Measurements from ENCODE around the gene SLC35F6.

SLC35F6 gene, protein sequence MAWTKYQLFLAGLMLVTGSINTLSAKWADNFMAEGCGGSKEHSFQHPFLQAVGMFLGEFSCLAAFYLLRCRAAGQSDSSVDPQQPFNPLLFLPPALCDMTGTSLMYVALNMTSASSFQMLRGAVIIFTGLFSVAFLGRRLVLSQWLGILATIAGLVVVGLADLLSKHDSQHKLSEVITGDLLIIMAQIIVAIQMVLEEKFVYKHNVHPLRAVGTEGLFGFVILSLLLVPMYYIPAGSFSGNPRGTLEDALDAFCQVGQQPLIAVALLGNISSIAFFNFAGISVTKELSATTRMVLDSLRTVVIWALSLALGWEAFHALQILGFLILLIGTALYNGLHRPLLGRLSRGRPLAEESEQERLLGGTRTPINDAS

GRCh38 chr2:26764078-26764887, at the start of gene SLC35F6:
TSS of gene SLC35F6 (plus strand) at chr2:26764284. CDS start at chr2:26764350, 66 bp downstream.
- peak; percentile 70 to 85 for DNase-seq (ENCODE audit: low spot score in 2 of 2)
- peaks cover 4% of the 10 kb centered on the region; the same call in 1 of the 2 replicates for H3K36me3 ChIP-seq (replicated peaks)
- no peaks in the 10 kb centered on the region for H3K27me3 ChIP-seq (ENCODE audit: low read depth)
- H3K9me3 ChIP-seq = no peaks in the 10 kb centered on the region
- H3K4me1 ChIP-seq = peaks cover 25% of the 10 kb centered on the region
- in situ Hi-C loops (cut with MboI; ENCODE audit: low sequenced_read_pairs) = no loop called here
- H3K4me3 ChIP-seq = peak within 1 kb of the TSS; percentile 83

DNA sequence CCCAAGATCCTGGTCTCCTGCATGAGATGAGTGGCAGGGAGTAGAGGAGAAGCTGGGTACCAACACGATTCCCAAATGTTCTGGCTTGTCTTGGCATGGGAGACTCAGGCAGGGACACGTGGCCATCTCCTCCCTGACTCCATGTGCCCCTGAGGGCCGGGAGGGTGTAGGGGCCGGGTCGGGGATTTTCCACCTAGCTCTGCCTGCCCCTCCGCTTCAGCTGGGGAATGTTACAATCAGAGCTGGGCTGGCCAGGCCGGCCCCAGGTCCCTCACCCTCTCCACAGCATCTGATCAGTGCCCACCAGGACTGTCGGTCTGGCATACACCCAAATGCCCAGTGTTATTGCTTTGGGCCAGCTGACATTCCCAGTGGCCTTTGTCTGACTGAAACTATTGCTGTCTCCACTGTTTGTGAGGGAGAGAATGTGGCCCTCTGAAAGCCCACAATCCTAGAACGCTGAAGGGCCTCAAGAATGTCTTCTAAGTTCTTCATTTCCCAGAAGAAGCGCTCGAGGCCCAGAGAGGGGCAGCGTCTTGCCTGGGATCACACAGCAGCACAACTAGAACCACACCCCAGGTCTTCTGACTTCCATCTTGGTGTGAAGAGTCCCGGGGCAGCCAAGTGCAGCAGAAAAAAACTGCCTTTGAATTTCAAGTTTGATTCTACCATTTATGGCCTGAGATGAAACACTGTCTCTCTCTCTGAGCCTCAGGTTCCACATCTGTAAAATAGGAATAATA, 48.4 kb upstream of the SLC35F6 start:
- in situ Hi-C loops (cut with MboI; ENCODE audit: low sequenced_read_pairs) = no loop called here
- DNase-seq (ENCODE audit: low spot score in 2 of 2) = no peak
- Histone ChIP-seq H3K4me1 (no peaks in the 10 kb centered on the region), H3K9me3 (no peaks in the 10 kb centered on the region), H3K36me3 (replicated peaks) (no peaks in the 10 kb centered on the region), H3K27me3 (ENCODE audit: low read depth) (no peaks in the 10 kb centered on the region), H3K4me3 (no peak overlapping the region)

DNA sequence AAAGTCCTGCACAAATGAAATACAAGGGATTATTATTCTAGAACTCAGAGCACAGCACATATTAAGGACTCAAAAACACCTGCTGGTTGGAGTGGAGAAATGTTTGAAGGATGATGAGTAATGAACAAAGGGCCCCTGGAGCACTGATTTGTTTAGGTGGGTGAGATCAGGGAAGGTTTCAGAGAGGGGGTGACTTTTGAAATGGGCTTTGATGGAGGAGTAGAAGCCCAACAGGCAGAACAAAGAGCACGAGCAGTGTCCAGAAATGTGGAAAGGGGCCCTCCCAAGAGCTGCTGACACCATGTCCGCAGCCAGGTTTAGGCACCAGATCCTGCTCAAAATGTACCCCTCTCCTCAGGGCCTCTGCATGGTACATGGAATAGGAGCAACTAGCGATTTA, 47.7 kb upstream of the SLC35F6 start:
- Histone ChIP-seq H3K36me3 (replicated peaks) (no peaks in the 10 kb centered on the region), H3K27me3 (ENCODE audit: low read depth) (no peaks in the 10 kb centered on the region), H3K4me1 (no peaks in the 10 kb centered on the region), H3K9me3 (no peaks in the 10 kb centered on the region), H3K4me3 (no peak overlapping the region)
- in situ Hi-C loops (cut with MboI; ENCODE audit: low sequenced_read_pairs) = no loop called here
- DNase-seq (ENCODE audit: low spot score in 2 of 2) = no peak

DNA sequence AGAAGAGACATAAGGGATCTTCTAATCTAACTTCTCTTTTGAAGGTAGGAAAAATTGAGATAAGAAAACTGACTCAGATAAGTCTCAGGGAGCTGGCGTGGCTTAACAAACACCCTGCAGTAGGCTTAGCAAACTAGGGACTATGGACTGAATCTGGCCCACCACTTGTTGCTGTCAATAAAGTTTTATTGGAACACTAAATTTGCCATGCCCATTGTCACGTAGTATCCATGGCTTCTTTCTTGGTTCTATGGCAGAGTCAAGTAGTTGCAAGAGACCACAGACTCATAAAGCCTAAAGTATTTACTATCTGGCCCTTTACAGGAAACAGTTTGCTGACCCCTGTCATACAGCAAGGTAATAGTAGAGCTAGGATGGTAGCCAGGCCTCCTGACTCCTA, 47.3 kb upstream of the SLC35F6 start:
- Histone ChIP-seq H3K27me3 (ENCODE audit: low read depth) (no peaks in the 10 kb centered on the region), H3K36me3 (replicated peaks) (no peaks in the 10 kb centered on the region), H3K4me3 (no peak overlapping the region), H3K9me3 (no peaks in the 10 kb centered on the region), H3K4me1 (no peaks in the 10 kb centered on the region)
- in situ Hi-C loops (cut with MboI; ENCODE audit: low sequenced_read_pairs) = no loop called here
- DNase-seq (ENCODE audit: low spot score in 2 of 2) = no peak

GRCh38 chr2:26717362-26717761, 46.7 kb upstream of the SLC35F6 start:
- Histone ChIP-seq H3K36me3 (replicated peaks) (no peaks in the 10 kb centered on the region), H3K4me1 (no peaks in the 10 kb centered on the region), H3K4me3 (no peak overlapping the region), H3K9me3 (no peaks in the 10 kb centered on the region), H3K27me3 (ENCODE audit: low read depth) (no peaks in the 10 kb centered on the region)
- in situ Hi-C loops (cut with MboI; ENCODE audit: low sequenced_read_pairs) = no loop called here
- no peak for DNase-seq (ENCODE audit: low spot score in 2 of 2)

DNA sequence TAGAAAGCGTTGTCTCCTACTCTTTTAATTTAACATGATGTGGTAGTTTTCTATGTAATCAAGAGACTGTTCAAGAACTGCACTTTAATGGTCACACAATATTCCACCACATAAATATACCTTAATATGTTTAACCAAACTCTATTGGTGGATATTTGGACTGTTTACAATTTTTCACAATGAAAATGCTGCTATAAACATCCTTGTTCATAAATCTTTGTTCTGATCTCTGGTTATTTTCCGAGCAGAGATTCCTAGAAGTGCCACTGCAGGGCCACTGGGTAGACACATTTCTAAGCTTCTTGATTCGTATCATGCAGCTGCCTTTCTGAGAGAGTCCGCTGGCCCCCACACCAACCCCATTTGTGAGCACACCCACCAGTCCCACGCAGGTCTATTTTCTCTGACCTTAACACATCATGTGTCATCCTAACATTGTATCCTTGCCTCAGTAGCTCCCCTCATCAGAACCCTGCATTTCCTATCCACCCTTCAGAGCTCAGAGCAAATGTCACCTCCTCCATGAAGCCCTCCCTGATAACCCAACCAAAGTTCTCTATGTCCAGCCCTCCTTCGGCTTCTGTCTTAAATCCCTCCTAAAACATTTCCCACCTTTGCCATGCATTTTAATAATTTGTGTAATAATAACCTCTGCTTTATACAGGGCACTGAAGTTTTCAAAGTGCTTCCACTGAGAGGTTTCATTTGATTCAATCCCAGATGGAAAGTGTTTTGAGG, 45.0 kb upstream of the SLC35F6 start:
- in situ Hi-C loops (cut with MboI; ENCODE audit: low sequenced_read_pairs) = no loop called here
- no peaks in the 10 kb centered on the region for H3K4me1 ChIP-seq
- no peak overlapping the region for H3K4me3 ChIP-seq
- H3K9me3 ChIP-seq = no peaks in the 10 kb centered on the region
- no peaks in the 10 kb centered on the region for H3K36me3 ChIP-seq (replicated peaks)
- no peaks in the 10 kb centered on the region for H3K27me3 ChIP-seq (ENCODE audit: low read depth)
- no peak for DNase-seq (ENCODE audit: low spot score in 2 of 2)

DNA sequence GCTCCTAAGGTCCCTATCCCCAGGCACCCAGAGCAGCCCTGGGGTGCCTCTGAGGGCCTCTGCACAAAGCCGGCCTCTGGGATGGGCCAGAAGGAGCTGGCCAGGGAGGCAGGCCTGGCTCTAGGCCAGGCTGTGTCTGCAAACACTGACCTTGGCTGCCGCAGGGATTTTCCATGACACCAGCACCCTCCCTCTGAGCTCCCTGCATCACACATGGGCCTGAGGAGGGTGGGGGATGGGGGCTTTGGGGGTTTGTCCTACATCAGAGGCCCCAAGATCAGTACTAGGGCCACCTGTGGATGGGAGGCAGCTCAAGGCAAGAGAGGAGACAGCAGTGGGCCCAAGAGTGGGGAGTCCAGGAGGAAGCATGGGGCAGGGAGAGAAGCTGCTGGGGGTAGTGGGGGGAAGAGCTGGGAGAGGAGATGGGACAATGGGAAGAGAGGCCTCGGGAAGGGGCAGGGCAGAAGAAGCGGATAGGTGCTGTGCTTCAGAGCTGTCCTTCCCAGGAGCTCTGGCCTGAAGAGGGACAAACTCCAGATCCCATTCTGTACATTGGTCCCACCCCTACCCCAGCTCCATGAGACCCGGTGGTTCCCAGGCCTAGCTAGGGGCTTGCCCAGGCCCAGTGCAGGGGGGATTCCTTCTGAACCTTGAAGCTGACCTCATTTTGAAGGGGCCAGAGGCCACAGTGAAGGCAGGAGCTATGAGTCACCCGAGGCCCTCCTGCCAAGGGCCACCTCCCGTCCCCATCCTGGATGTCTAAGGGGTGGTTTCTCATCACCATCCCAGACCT, 43.6 kb upstream of the SLC35F6 start:
- H3K36me3 ChIP-seq (replicated peaks) = no peaks in the 10 kb centered on the region
- no peaks in the 10 kb centered on the region for H3K4me1 ChIP-seq
- no peak overlapping the region for H3K4me3 ChIP-seq
- H3K9me3 ChIP-seq = no peaks in the 10 kb centered on the region
- peak in 1 of 2 experiments; percentile 29 for DNase-seq (ENCODE audit: low spot score in 2 of 2)
- no peaks in the 10 kb centered on the region for H3K27me3 ChIP-seq (ENCODE audit: low read depth)
- in situ Hi-C loops (cut with MboI; ENCODE audit: low sequenced_read_pairs) = no loop called here

GRCh38 chr2:26721115-26722032, 42.7 kb upstream of the SLC35F6 start:
- no peaks in the 10 kb centered on the region for H3K36me3 ChIP-seq (replicated peaks)
- no peak for DNase-seq (ENCODE audit: low spot score in 2 of 2)
- in situ Hi-C loops (cut with MboI; ENCODE audit: low sequenced_read_pairs) = no loop called here
- H3K27me3 ChIP-seq (ENCODE audit: low read depth) = no peaks in the 10 kb centered on the region
- no peaks in the 10 kb centered on the region for H3K4me1 ChIP-seq
- no peak overlapping the region for H3K4me3 ChIP-seq
- no peaks in the 10 kb centered on the region for H3K9me3 ChIP-seq

DNA sequence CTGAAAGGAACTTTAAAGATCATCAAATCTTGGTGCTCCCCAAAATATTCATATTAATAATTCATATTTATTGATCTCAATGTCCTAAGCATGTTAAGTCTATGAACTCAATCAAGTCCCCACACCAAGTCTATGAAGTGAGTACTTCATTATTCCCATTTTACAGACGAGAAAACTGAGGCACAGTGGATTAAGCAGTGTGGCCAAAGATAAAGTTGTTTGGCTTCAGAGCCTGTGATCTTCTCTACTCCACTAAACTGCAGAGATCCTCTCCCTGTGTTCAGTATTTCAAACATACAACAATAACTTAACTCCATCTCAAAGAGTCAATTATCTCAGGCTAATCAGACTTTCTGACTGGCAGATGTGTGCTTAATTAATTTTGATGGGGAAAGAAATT, 41.8 kb upstream of the SLC35F6 start:
- Histone ChIP-seq H3K9me3 (no peaks in the 10 kb centered on the region), H3K36me3 (replicated peaks) (no peaks in the 10 kb centered on the region), H3K4me1 (no peaks in the 10 kb centered on the region), H3K4me3 (no peak overlapping the region), H3K27me3 (ENCODE audit: low read depth) (no peaks in the 10 kb centered on the region)
- no peak for DNase-seq (ENCODE audit: low spot score in 2 of 2)
- in situ Hi-C loops (cut with MboI; ENCODE audit: low sequenced_read_pairs) = no loop called here

DNA sequence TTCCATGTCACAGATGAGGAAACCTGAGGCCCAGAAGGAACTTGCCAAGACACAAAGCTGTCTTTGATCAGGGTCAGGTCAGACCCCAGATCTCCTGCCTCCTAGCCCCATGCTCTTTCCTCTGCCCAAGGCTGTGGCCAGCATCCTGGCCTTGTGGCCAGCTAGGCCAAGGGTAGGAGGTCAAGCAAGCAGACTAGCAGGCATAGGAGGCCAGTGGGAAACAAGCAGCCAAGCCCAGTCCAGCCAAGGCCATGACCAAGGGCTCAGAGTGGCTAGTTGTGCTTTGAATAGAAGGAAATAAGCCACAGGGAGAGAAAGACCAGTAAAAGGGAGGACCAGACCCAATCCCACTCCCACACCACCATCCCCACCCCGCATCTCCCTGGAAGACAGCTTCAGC, 41.2 kb upstream of the SLC35F6 start:
- H3K4me1 ChIP-seq = no peaks in the 10 kb centered on the region
- no peaks in the 10 kb centered on the region for H3K27me3 ChIP-seq (ENCODE audit: low read depth)
- in situ Hi-C loops (cut with MboI; ENCODE audit: low sequenced_read_pairs) = no loop called here

DNA sequence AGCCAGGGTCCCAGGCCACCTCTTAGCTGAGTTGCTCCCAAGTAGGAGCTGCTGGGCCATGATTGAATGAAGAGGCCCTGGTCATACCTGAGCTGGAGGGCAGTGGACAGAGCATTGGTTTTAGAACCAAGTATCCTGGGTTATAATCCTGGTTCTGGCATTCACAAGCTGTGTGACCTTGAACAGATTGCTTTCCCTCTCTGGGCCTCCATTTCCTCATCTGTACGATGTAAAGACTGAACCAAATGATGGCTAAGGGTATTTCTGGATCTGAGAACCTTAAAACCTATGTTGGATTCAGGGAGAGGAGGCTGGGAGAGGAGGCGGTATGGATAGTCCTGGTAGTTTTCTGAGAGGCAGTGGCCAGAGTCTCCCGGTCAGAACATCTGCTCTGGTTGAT, 40.6 kb upstream of the SLC35F6 start:
- Histone ChIP-seq H3K4me3 (no peak overlapping the region), H3K4me1 (no peaks in the 10 kb centered on the region), H3K27me3 (ENCODE audit: low read depth) (no peaks in the 10 kb centered on the region), H3K36me3 (replicated peaks) (no peaks in the 10 kb centered on the region), H3K9me3 (no peaks in the 10 kb centered on the region)
- in situ Hi-C loops (cut with MboI; ENCODE audit: low sequenced_read_pairs) = no loop called here
- DNase-seq (ENCODE audit: low spot score in 2 of 2) = no peak

More for the DNA sequence above, 41.2 kb upstream of the SLC35F6 start:
- Histone ChIP-seq H3K9me3 (no peaks in the 10 kb centered on the region), H3K4me3 (no peak overlapping the region), H3K36me3 (replicated peaks) (no peaks in the 10 kb centered on the region)
- DNase-seq (ENCODE audit: low spot score in 2 of 2) = no peak

All from HAP-1 (cell line).